ENCODE results near the gene PTPN14.
"Not testable (repeated sequence)": the region's sequence is repeated elsewhere in the genome, so short reads cannot be mapped to it uniquely, and the experiment has no call there.

PTPN14 gene

GRCh38 chr1:214403431-214403830, 148.0 kb downstream of the PTPN14 start:
- Histone ChIP-seq H3K27me3 (ENCODE audit: insufficient read depth, low read length) (no peaks in the 10 kb centered on the region), H3K36me3 (ENCODE audit: insufficient read depth, low read length) (peaks cover 31% of the 10 kb centered on the region), H3K4me1 (ENCODE audit: insufficient read depth, low read length) (peaks cover 25% of the 10 kb centered on the region), H3K9me3 (ENCODE audit: insufficient read depth, low read depth, low read length) (no peaks in the 10 kb centered on the region), H3K9ac (ENCODE audit: low read depth, low read length) (no peak overlapping the region), H3K27ac (ENCODE audit: low read depth, low read length) (no peak overlapping the region), H3K4me3 (ENCODE audit: low read length) (no peak overlapping the region)
- 73% methylated on average over 5 of the region's 5 CpGs for WGBS

- Histone ChIP-seq H3K4me1 (ENCODE audit: insufficient read depth, low read length) (peaks cover 31% of the 10 kb centered on the region), H3K36me3 (ENCODE audit: insufficient read depth, low read length) (peaks cover 35% of the 10 kb centered on the region), H3K27ac (ENCODE audit: low read depth, low read length) (no peak overlapping the region), H3K4me3 (ENCODE audit: low read length) (no peak overlapping the region), H3K9ac (ENCODE audit: low read depth, low read length) (no peak overlapping the region), H3K27me3 (ENCODE audit: insufficient read depth, low read length) (no peaks in the 10 kb centered on the region), H3K9me3 (ENCODE audit: insufficient read depth, low read depth, low read length) (no peaks in the 10 kb centered on the region)
- 96% methylated on average over 3 of the region's 3 CpGs for WGBS
Observed at GRCh38 chr1:214402613-214403083, 148.8 kb downstream of the PTPN14 start.

- H3K4me3 ChIP-seq (ENCODE audit: low read length): no peak overlapping the region
- peaks cover 44% of the 10 kb centered on the region for H3K36me3 ChIP-seq (ENCODE audit: insufficient read depth, low read length)
- H3K27me3 ChIP-seq (ENCODE audit: insufficient read depth, low read length): no peaks in the 10 kb centered on the region
- H3K9me3 ChIP-seq (ENCODE audit: insufficient read depth, low read depth, low read length): no peaks in the 10 kb centered on the region
- H3K27ac ChIP-seq (ENCODE audit: low read depth, low read length): no peak overlapping the region
- WGBS: 85% methylated on average over 1 of the region's 3 CpGs
- no peak overlapping the region for H3K9ac ChIP-seq (ENCODE audit: low read depth, low read length)
- H3K4me1 ChIP-seq (ENCODE audit: insufficient read depth, low read length): peaks cover 38% of the 10 kb centered on the region
Observed at GRCh38 chr1:214401666-214402065, 149.7 kb downstream of the PTPN14 start.

- no peaks in the 10 kb centered on the region for H3K27me3 ChIP-seq (ENCODE audit: insufficient read depth, low read length)
- H3K27ac ChIP-seq (ENCODE audit: low read depth, low read length): no peak overlapping the region
- no peak overlapping the region for H3K4me3 ChIP-seq (ENCODE audit: low read length)
- H3K4me1 ChIP-seq (ENCODE audit: insufficient read depth, low read length): peaks cover 32% of the 10 kb centered on the region
- no peaks in the 10 kb centered on the region for H3K9me3 ChIP-seq (ENCODE audit: insufficient read depth, low read depth, low read length)
- peaks cover 59% of the 10 kb centered on the region for H3K36me3 ChIP-seq (ENCODE audit: insufficient read depth, low read length)
- H3K9ac ChIP-seq (ENCODE audit: low read depth, low read length): no peak overlapping the region
- 86% methylated on average over 2 of the region's 3 CpGs for WGBS
Observed at GRCh38 chr1:214400131-214400530, 151.3 kb downstream of the PTPN14 start.

- Histone ChIP-seq H3K27ac (ENCODE audit: low read depth, low read length) (no peak overlapping the region), H3K4me3 (ENCODE audit: low read length) (no peak overlapping the region), H3K36me3 (ENCODE audit: insufficient read depth, low read length) (peaks cover 73% of the 10 kb centered on the region), H3K9me3 (ENCODE audit: insufficient read depth, low read depth, low read length) (no peaks in the 10 kb centered on the region), H3K4me1 (ENCODE audit: insufficient read depth, low read length) (peaks cover 15% of the 10 kb centered on the region), H3K27me3 (ENCODE audit: insufficient read depth, low read length) (no peaks in the 10 kb centered on the region), H3K9ac (ENCODE audit: low read depth, low read length) (no peak overlapping the region)
- 96% methylated on average over 6 of the region's 6 CpGs for WGBS
Observed at GRCh38 chr1:214398490-214398889, 152.9 kb downstream of the PTPN14 start.

GRCh38 chr1:214397497-214397896, 153.9 kb downstream of the PTPN14 start:
- Histone ChIP-seq H3K9ac (ENCODE audit: low read depth, low read length) (no peak overlapping the region), H3K36me3 (ENCODE audit: insufficient read depth, low read length) (peaks cover 83% of the 10 kb centered on the region), H3K4me3 (ENCODE audit: low read length) (no peak overlapping the region), H3K27me3 (ENCODE audit: insufficient read depth, low read length) (no peaks in the 10 kb centered on the region), H3K9me3 (ENCODE audit: insufficient read depth, low read depth, low read length) (no peaks in the 10 kb centered on the region), H3K4me1 (ENCODE audit: insufficient read depth, low read length) (peaks cover 14% of the 10 kb centered on the region), H3K27ac (ENCODE audit: low read depth, low read length) (no peak overlapping the region)
- WGBS: 100% methylated on average over 1 of the region's 2 CpGs

GRCh38 chr1:214396330-214396729, 155.1 kb downstream of the PTPN14 start:
- H3K4me1 ChIP-seq (ENCODE audit: insufficient read depth, low read length): peaks cover 14% of the 10 kb centered on the region
- H3K9me3 ChIP-seq (ENCODE audit: insufficient read depth, low read depth, low read length): no peaks in the 10 kb centered on the region
- peaks cover 88% of the 10 kb centered on the region for H3K36me3 ChIP-seq (ENCODE audit: insufficient read depth, low read length)
- no peak overlapping the region for H3K4me3 ChIP-seq (ENCODE audit: low read length)
- no peaks in the 10 kb centered on the region for H3K27me3 ChIP-seq (ENCODE audit: insufficient read depth, low read length)
- H3K27ac ChIP-seq (ENCODE audit: low read depth, low read length): no peak overlapping the region
- no peak overlapping the region for H3K9ac ChIP-seq (ENCODE audit: low read depth, low read length)
- no CpG with 5 or more reads among the region's 3 CpGs for WGBS

- not testable (repeated sequence) for H3K27me3 ChIP-seq (ENCODE audit: insufficient read depth, low read length); H3K9me3 ChIP-seq (ENCODE audit: insufficient read depth, low read depth, low read length); H3K27ac ChIP-seq (ENCODE audit: low read depth, low read length); H3K4me3 ChIP-seq (ENCODE audit: low read length); H3K9ac ChIP-seq (ENCODE audit: low read depth, low read length)
- H3K36me3 ChIP-seq (ENCODE audit: insufficient read depth, low read length): peaks cover 87% of the 10 kb centered on the region
- WGBS: 97% methylated on average over 5 of the region's 5 CpGs
- peaks cover 28% of the 10 kb centered on the region for H3K4me1 ChIP-seq (ENCODE audit: insufficient read depth, low read length)
Observed at GRCh38 chr1:214394569-214394968, 156.8 kb downstream of the PTPN14 start.

- H3K27ac ChIP-seq (ENCODE audit: low read depth, low read length): no peak overlapping the region
- no peak overlapping the region for H3K4me3 ChIP-seq (ENCODE audit: low read length)
- H3K4me1 ChIP-seq (ENCODE audit: insufficient read depth, low read length): peaks cover 26% of the 10 kb centered on the region
- H3K9ac ChIP-seq (ENCODE audit: low read depth, low read length): no peak overlapping the region
- H3K36me3 ChIP-seq (ENCODE audit: insufficient read depth, low read length): peaks cover 80% of the 10 kb centered on the region
- no peaks in the 10 kb centered on the region for H3K27me3 ChIP-seq (ENCODE audit: insufficient read depth, low read length)
- 96% methylated on average over 12 of the region's 12 CpGs for WGBS
- no peaks in the 10 kb centered on the region for H3K9me3 ChIP-seq (ENCODE audit: insufficient read depth, low read depth, low read length)
Observed at GRCh38 chr1:214393086-214393485, 158.3 kb downstream of the PTPN14 start.

GRCh38 chr1:214391873-214392645, 159.3 kb downstream of the PTPN14 start:
- Histone ChIP-seq H3K4me1 (ENCODE audit: insufficient read depth, low read length) (peaks cover 17% of the 10 kb centered on the region), H3K27me3 (ENCODE audit: insufficient read depth, low read length) (no peaks in the 10 kb centered on the region), H3K27ac (ENCODE audit: low read depth, low read length) (no peak overlapping the region), H3K9ac (ENCODE audit: low read depth, low read length) (no peak overlapping the region), H3K4me3 (ENCODE audit: low read length) (no peak overlapping the region), H3K9me3 (ENCODE audit: insufficient read depth, low read depth, low read length) (no peaks in the 10 kb centered on the region), H3K36me3 (ENCODE audit: insufficient read depth, low read length) (peaks cover 80% of the 10 kb centered on the region)
- 95% methylated on average over 12 of the region's 12 CpGs for WGBS

- 92% methylated on average over 4 of the region's 4 CpGs for WGBS
- no peaks in the 10 kb centered on the region for H3K9me3 ChIP-seq (ENCODE audit: insufficient read depth, low read depth, low read length)
- H3K4me3 ChIP-seq (ENCODE audit: low read length): no peak overlapping the region
- no peaks in the 10 kb centered on the region for H3K27me3 ChIP-seq (ENCODE audit: insufficient read depth, low read length)
- H3K27ac ChIP-seq (ENCODE audit: low read depth, low read length): no peak overlapping the region
- no peak overlapping the region for H3K9ac ChIP-seq (ENCODE audit: low read depth, low read length)
- peaks cover 14% of the 10 kb centered on the region for H3K4me1 ChIP-seq (ENCODE audit: insufficient read depth, low read length)
- H3K36me3 ChIP-seq (ENCODE audit: insufficient read depth, low read length): peaks cover 80% of the 10 kb centered on the region
Observed at GRCh38 chr1:214389734-214390133, 161.7 kb downstream of the PTPN14 start.
